Liver (tissue), 9 donors: ENCODE data around the gene PPP1R14D. TPM values are rescaled to one million over a fixed set of nuclear protein-coding genes. Genes with fewer than 3 reads are reported as not detected.

Experiments
- DNase-seq: peaks from one replicate; pipeline ENCODE4 v3.0.0-alpha.2; 2017; ENCODE audit warnings: low spot score
- H3K27ac ChIP-seq, 2 donors: one replicate each; pipeline ENCODE4 v1.7.0; 2013; ENCODE audit warnings: inconsistent platforms in 2 of 2, low read length in 2 of 2, control low read depth in 1 of 2, low read depth in 1 of 2, mild to moderate bottlenecking in 1 of 2
- H3K27me3 ChIP-seq, 4 donors: one replicate each; pipeline versions ENCODE4 v1.6.1 to v1.7.0; 2013; ENCODE audit warnings: low read length in 3 of 4, inconsistent platforms in 1 of 4, mild to moderate bottlenecking in 1 of 4, moderate library complexity in 1 of 4; ENCODE audit not compliant: control insufficient read depth in 4 of 4, insufficient read depth in 4 of 4
- H3K36me3 ChIP-seq, 4 donors: one replicate each; pipeline versions ENCODE4 v1.6.1 to v1.7.0; 2013; ENCODE audit warnings: low read length in 3 of 4, mild to moderate bottlenecking in 3 of 4, low read depth in 1 of 4, moderate library complexity in 1 of 4; ENCODE audit not compliant: control insufficient read depth in 4 of 4, insufficient read depth in 3 of 4
- H3K4me1 ChIP-seq, 4 donors: one replicate each; pipeline versions ENCODE4 v1.6.1 to v1.7.0; 2013; ENCODE audit warnings: low read length in 3 of 4, mild to moderate bottlenecking in 3 of 4, moderate library complexity in 1 of 4; ENCODE audit not compliant: control insufficient read depth in 4 of 4, insufficient read depth in 4 of 4
- H3K4me3 ChIP-seq, 3 donors: one replicate each; pipeline versions ENCODE4 v1.6.1 to v1.7.0; 2013; ENCODE audit warnings: low read length in 3 of 3, control low read depth in 1 of 3, low read depth in 1 of 3, mild to moderate bottlenecking in 1 of 3
- H3K9ac ChIP-seq, 2 donors: one replicate each; pipeline ENCODE4 v1.7.0; 2013; ENCODE audit warnings: low read length in 2 of 2, mild to moderate bottlenecking in 2 of 2, moderate library complexity in 2 of 2, control low read depth in 1 of 2, low read depth in 1 of 2
- H3K9me3 ChIP-seq, 4 donors: one replicate each; pipeline versions ENCODE4 v1.6.1 to v1.7.0; 2013; ENCODE audit warnings: low read length in 3 of 4; ENCODE audit not compliant: control insufficient read depth in 4 of 4
- ATF3 ChIP-seq: IDR thresholded peaks from 2 replicates; pipeline ENCODE4 v1.6.1; 2016; ENCODE audit warnings: antibody characterized with exemption
- EGR1 ChIP-seq, 2 donors: IDR thresholded peaks; 2 replicates each; pipeline ENCODE4 v1.6.1; 2016 to 2018; ENCODE audit warnings: antibody characterized with exemption in 2 of 2, low read depth in 2 of 2
- FOXA1 ChIP-seq: IDR thresholded peaks from 2 replicates; pipeline ENCODE4 v1.6.1; 2016; ENCODE audit warnings: antibody characterized with exemption
- FOXA2 ChIP-seq: IDR thresholded peaks from 2 replicates; pipeline ENCODE4 v1.6.1; 2016; ENCODE audit warnings: antibody characterized with exemption
- GABPA ChIP-seq, 2 donors: IDR thresholded peaks in 1 of 2; conservative IDR thresholded peaks in 1 of 2; 2 replicates each; pipeline ENCODE4 v1.6.1; 2016; ENCODE audit warnings: antibody characterized with exemption in 2 of 2, mild to moderate bottlenecking in 1 of 2, moderate library complexity in 1 of 2
- HNF4A ChIP-seq, 2 donors: conservative IDR thresholded peaks; 2 replicates each; pipeline ENCODE4 v1.6.1; 2016; ENCODE audit warnings: antibody characterized with exemption in 2 of 2, mild to moderate bottlenecking in 2 of 2
- HNF4G ChIP-seq: IDR thresholded peaks from 2 replicates; pipeline ENCODE4 v1.6.1; 2016; ENCODE audit warnings: antibody characterized with exemption
- JUND ChIP-seq, 2 donors: IDR thresholded peaks; 2 replicates each; pipeline ENCODE4 v1.6.1; 2016; ENCODE audit warnings: antibody characterized with exemption in 2 of 2
- MAX ChIP-seq: IDR thresholded peaks from 2 replicates; pipeline ENCODE4 v1.6.1; 2016; ENCODE audit warnings: antibody characterized with exemption
- NR2F2 ChIP-seq: IDR thresholded peaks from 2 replicates; pipeline ENCODE4 v1.6.1; 2016; ENCODE audit warnings: antibody characterized with exemption
- RAD21 ChIP-seq, 2 donors: IDR thresholded peaks; 2 replicates each; pipeline ENCODE4 v1.6.1; 2016; ENCODE audit warnings: antibody characterized with exemption in 2 of 2, mild to moderate bottlenecking in 2 of 2
- RXRA ChIP-seq, 2 donors: IDR thresholded peaks; 2 replicates each; pipeline ENCODE4 v1.6.1; 2017 to 2018; ENCODE audit warnings: antibody characterized with exemption in 2 of 2, mild to moderate bottlenecking in 1 of 2
- SP1 ChIP-seq: IDR thresholded peaks from 2 replicates; pipeline ENCODE4 v1.6.1; 2018; ENCODE audit warnings: antibody characterized with exemption, mild to moderate bottlenecking
- TAF1 ChIP-seq: conservative IDR thresholded peaks from 2 replicates; pipeline ENCODE4 v1.6.1; 2016; ENCODE audit warnings: antibody characterized with exemption, mild to moderate bottlenecking
- YY1 ChIP-seq: IDR thresholded peaks from 2 replicates; pipeline ENCODE4 v1.6.1; 2016; ENCODE audit warnings: antibody characterized with exemption, mild to moderate bottlenecking
- WGBS: extraction: QIAGEN DNeasy Blood & Tissue Kit; methylation state at CpG from one replicate; pipeline ENCODE4 v1.1.7; 2013; 5-methylcytosine and 5-hydroxymethylcytosine counted together
- polyA plus RNA-seq, 2 donors: library from polyadenylated mRNA; stranded (reverse) in 1 of 2; unstranded in 1 of 2; fragments of 200-250 nt in 1 of 2; fragments of >200 nt in 1 of 2; fragmentation: Nextera tagmentation in 1 of 2; extraction: Ambion mirVana in 1 of 2; gene quantifications; one replicate each; pipeline versions ENCODE4 v1.2.1 to v1.2.3, GENCODE V29; 2013 to 2015
- total RNA-seq, 2 donors: library from RNA; depleted of rRNA; stranded (reverse); fragments of >200 nt; gene quantifications; one replicate each; pipeline ENCODE4 v1.2.3, GENCODE V29; 2014
- TF ChIP-seq, protein P1 (sequence below): fragments of 150-350 bp; IDR thresholded peaks from 2 replicates; pipeline ENCODE4 v1.5.1; 2017; ENCODE audit warnings: improper control_type of control experiment, low read depth, low read length; ENCODE audit not compliant: missing input control
- TF ChIP-seq, protein P2 (sequence below): IDR thresholded peaks from 2 replicates; pipeline ENCODE4 v1.6.1; 2016; ENCODE audit warnings: antibody characterized with exemption, mild to moderate bottlenecking
- TF ChIP-seq, protein P3 (sequence below): IDR thresholded peaks from 2 replicates; pipeline ENCODE4 v1.6.1; 2016; ENCODE audit warnings: antibody characterized with exemption
- donor health status: healthy.
- donor health status: healthy.
- donor health status: healthy.
- donor health status: healthy.
- donor health status: healthy.

The PPP1R14D gene
- total and polyA plus RNA-seq, 4 donors = not detected

GRCh38 chr15:40769274-40770146 is 59.0 kb downstream of the PPP1R14D start, which contains the start of gene C15orf62:
TSS of gene C15orf62 (plus strand) at chr15:40769980. CDS start at chr15:40770496, 516 bp downstream.
- Histone ChIP-seq H3K27ac (peak within 1 kb of the TSS; percentile 56 to 71), H3K36me3 (peaks cover 0 to 31% (median 13%) of the 10 kb centered on the region in 4 donors), H3K4me3 (no peak within 1 kb of the TSS), H3K27me3 (no peaks in the 10 kb centered on the region), H3K9ac (no peak within 1 kb of the TSS), H3K4me1 (peaks cover 4 to 61% (median 40%) of the 10 kb centered on the region in 4 donors), H3K9me3 (no peaks in the 10 kb centered on the region)
- no peak for DNase-seq
- no peak for TF ChIP-seq HNF4G
- TF ChIP-seq NR2F2 = no peak
- TF ChIP-seq HNF4A (conservative IDR thresholded peaks at IDR 0.05) = no peak
- no peak for TF ChIP-seq MAX
- no peak for TF ChIP-seq YY1
- no peak for TF ChIP-seq RAD21 (IDR thresholded peaks at IDR 0.05)
- TF ChIP-seq FOXA2 = no peak
- TF ChIP-seq FOXA1 = no peak
- no peak for TF ChIP-seq SP1
- TF ChIP-seq, protein P1, sequence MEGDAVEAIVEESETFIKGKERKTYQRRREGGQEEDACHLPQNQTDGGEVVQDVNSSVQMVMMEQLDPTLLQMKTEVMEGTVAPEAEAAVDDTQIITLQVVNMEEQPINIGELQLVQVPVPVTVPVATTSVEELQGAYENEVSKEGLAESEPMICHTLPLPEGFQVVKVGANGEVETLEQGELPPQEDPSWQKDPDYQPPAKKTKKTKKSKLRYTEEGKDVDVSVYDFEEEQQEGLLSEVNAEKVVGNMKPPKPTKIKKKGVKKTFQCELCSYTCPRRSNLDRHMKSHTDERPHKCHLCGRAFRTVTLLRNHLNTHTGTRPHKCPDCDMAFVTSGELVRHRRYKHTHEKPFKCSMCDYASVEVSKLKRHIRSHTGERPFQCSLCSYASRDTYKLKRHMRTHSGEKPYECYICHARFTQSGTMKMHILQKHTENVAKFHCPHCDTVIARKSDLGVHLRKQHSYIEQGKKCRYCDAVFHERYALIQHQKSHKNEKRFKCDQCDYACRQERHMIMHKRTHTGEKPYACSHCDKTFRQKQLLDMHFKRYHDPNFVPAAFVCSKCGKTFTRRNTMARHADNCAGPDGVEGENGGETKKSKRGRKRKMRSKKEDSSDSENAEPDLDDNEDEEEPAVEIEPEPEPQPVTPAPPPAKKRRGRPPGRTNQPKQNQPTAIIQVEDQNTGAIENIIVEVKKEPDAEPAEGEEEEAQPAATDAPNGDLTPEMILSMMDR = no peak
- TF ChIP-seq GABPA (IDR thresholded peaks at IDR 0.05 in 1 of 2, conservative IDR thresholded peaks at IDR 0.05 in 1 of 2) = no peak
- TF ChIP-seq ATF3 = no peak
- TF ChIP-seq, protein P2, sequence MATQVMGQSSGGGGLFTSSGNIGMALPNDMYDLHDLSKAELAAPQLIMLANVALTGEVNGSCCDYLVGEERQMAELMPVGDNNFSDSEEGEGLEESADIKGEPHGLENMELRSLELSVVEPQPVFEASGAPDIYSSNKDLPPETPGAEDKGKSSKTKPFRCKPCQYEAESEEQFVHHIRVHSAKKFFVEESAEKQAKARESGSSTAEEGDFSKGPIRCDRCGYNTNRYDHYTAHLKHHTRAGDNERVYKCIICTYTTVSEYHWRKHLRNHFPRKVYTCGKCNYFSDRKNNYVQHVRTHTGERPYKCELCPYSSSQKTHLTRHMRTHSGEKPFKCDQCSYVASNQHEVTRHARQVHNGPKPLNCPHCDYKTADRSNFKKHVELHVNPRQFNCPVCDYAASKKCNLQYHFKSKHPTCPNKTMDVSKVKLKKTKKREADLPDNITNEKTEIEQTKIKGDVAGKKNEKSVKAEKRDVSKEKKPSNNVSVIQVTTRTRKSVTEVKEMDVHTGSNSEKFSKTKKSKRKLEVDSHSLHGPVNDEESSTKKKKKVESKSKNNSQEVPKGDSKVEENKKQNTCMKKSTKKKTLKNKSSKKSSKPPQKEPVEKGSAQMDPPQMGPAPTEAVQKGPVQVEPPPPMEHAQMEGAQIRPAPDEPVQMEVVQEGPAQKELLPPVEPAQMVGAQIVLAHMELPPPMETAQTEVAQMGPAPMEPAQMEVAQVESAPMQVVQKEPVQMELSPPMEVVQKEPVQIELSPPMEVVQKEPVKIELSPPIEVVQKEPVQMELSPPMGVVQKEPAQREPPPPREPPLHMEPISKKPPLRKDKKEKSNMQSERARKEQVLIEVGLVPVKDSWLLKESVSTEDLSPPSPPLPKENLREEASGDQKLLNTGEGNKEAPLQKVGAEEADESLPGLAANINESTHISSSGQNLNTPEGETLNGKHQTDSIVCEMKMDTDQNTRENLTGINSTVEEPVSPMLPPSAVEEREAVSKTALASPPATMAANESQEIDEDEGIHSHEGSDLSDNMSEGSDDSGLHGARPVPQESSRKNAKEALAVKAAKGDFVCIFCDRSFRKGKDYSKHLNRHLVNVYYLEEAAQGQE = no peak
- TF ChIP-seq TAF1 = no peak
- no peak for TF ChIP-seq EGR1 (IDR thresholded peaks at IDR 0.05; ENCODE audit: low read depth in 2 of 2)
- TF ChIP-seq, protein P3, sequence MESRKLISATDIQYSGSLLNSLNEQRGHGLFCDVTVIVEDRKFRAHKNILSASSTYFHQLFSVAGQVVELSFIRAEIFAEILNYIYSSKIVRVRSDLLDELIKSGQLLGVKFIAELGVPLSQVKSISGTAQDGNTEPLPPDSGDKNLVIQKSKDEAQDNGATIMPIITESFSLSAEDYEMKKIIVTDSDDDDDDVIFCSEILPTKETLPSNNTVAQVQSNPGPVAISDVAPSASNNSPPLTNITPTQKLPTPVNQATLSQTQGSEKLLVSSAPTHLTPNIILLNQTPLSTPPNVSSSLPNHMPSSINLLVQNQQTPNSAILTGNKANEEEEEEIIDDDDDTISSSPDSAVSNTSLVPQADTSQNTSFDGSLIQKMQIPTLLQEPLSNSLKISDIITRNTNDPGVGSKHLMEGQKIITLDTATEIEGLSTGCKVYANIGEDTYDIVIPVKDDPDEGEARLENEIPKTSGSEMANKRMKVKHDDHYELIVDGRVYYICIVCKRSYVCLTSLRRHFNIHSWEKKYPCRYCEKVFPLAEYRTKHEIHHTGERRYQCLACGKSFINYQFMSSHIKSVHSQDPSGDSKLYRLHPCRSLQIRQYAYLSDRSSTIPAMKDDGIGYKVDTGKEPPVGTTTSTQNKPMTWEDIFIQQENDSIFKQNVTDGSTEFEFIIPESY = no peak
- no peak for TF ChIP-seq JUND (IDR thresholded peaks at IDR 0.05)
- TF ChIP-seq RXRA (IDR thresholded peaks at IDR 0.05) = no peak
- WGBS = 65% methylated on average over 28 of the region's 28 CpGs
